Right lobe of liver (tissue), 6 donors: ENCODE measurements around the gene IP6K2. TPM values are rescaled to one million over a fixed set of nuclear protein-coding genes. Genes with fewer than 3 reads are reported as not detected.

Experiments
- ATAC-seq, 4 donors: fragments of 200-7000 bp; cut with Tn5 transposase; one replicate each; pipeline ENCODE4 v1.9.1; 2020; ENCODE audit warnings: mild to moderate bottlenecking in 4 of 4, moderate library complexity in 4 of 4
- DNase-seq, 3 donors: peaks; one replicate each; pipeline ENCODE4 v3.0.0-alpha.2; 2020
- H3K27ac ChIP-seq, 3 donors: fragments of 200-600 bp; one replicate each; pipeline ENCODE4 v1.8.0; 2022
- H3K27me3 ChIP-seq, 2 donors: fragments of 200-600 bp; one replicate each; pipeline ENCODE4 v1.8.0; 2022
- H3K36me3 ChIP-seq, 4 donors: fragments of 200-600 bp; sonication (generic) in 1 of 4; one replicate each; pipeline versions ENCODE4 v1.5.1 to v1.8.0; 2017 to 2022; ENCODE audit warnings: control low read depth in 1 of 4
- H3K4me1 ChIP-seq, 4 donors: fragments of 200-600 bp; sonication (generic) in 1 of 4; one replicate each; pipeline versions ENCODE4 v1.5.1 to v1.8.0; 2017 to 2022; ENCODE audit warnings: control low read depth in 1 of 4
- H3K4me3 ChIP-seq, 3 donors: fragments of 200-600 bp; one replicate each; pipeline ENCODE4 v1.8.0; 2022
- H3K9me3 ChIP-seq, 4 donors: fragments of 200-600 bp; sonication (generic) in 1 of 4; one replicate each; pipeline versions ENCODE4 v1.5.1 to v1.8.0; 2017 to 2022; ENCODE audit warnings: control low read depth in 1 of 4
- CTCF ChIP-seq, 4 donors: fragments of 200-600 bp in 3 of 4; fragments of 450-650 bp in 1 of 4; IDR thresholded peaks; one replicate each; pipeline versions ENCODE4 v1.5.1 to v1.8.0; 2016 to 2022; ENCODE audit warnings: antibody characterized with exemption in 4 of 4, mild to moderate bottlenecking in 2 of 4
- POLR2A ChIP-seq: fragments of 450-650 bp; IDR thresholded peaks from one replicate; pipeline ENCODE4 v1.6.1; 2017; ENCODE audit warnings: antibody characterized with exemption, mild to moderate bottlenecking
- WGBS: methylation state at CpG from one replicate; pipeline ENCODE4 v1.1.6; 2018; ENCODE audit warnings: low coverage, low lambda C conversion rate; ENCODE audit not compliant: insufficient coverage; ENCODE audit errors: missing lambda C conversion rate; 5-methylcytosine and 5-hydroxymethylcytosine counted together
- intact Hi-C, 2 donors: fragments of 100-400 bp; cut with DNase I; formaldehyde crosslinking; loops; one replicate each; pipeline versions ENCODE4 v1.11.2 to v1.14.1; 2022
- total RNA-seq, 6 experiments: library from RNA; depleted of rRNA in 2 of 6; stranded (reverse); fragments of >200 nt in 2 of 6; fragmentation: NEBNext Ultra II Directional in 3 of 6; extraction: Animal tissue kit (Norgen Biotek cat#: 25700) in 3 of 6; gene quantifications; one replicate each; pipeline versions ENCODE4 v1.1.0 to v1.2.4, GENCODE V29; 2016 to 2023
- donor health status: DM: no; HTN: yes; CAD: no.
- donor health status: DM: no; HTN: no; CAD: no.
- donor health status: DM: no; HTN: no; CAD: no.
- donor health status: DM: no; HTN: yes; CAD: no.
- donor health status: DM: no; HTN: yes; CAD: no.

Gene IP6K2
- total RNA-seq, 6 experiments from 2014 or later: 25.4 to 31.4 (median 27.4) TPM

- no peak overlapping the region for H3K4me3 ChIP-seq
- no peak overlapping the region for H3K27ac ChIP-seq
- intact Hi-C loops: no loop called here
- H3K36me3 ChIP-seq: peaks cover 0 to 17% (median 6%) of the 10 kb centered on the region in 4 donors
- no peak for ATAC-seq
- TF ChIP-seq POLR2A: no peak
- TF ChIP-seq CTCF (IDR thresholded peaks at IDR 0.05): no peak
- no peaks in the 10 kb centered on the region for H3K9me3 ChIP-seq
- no peak for DNase-seq
- WGBS: 82% methylated on average over 5 of the region's 5 CpGs
- H3K27me3 ChIP-seq: no peaks in the 10 kb centered on the region
- peaks cover 0 to 5% (median 0%) of the 10 kb centered on the region in 4 donors for H3K4me1 ChIP-seq
Measured at GRCh38 chr3:48707157-48707556, 9.9 kb downstream of the IP6K2 start.

GRCh38 chr3:48702320-48702920, 14.6 kb downstream of the IP6K2 start:
- TF ChIP-seq CTCF (IDR thresholded peaks at IDR 0.05): no peak
- no peak for TF ChIP-seq POLR2A
- DNase-seq (no peak), ATAC-seq (no peak)
- no peaks in the 10 kb centered on the region for H3K27me3 ChIP-seq
- peaks cover 0 to 18% (median 4%) of the 10 kb centered on the region in 4 donors for H3K36me3 ChIP-seq
- no peak overlapping the region for H3K4me3 ChIP-seq
- intact Hi-C loops: no loop called here
- H3K27ac ChIP-seq: no peak overlapping the region
- 85% methylated on average over 6 of the region's 6 CpGs for WGBS
- peaks cover 0 to 10% (median 0%) of the 10 kb centered on the region in 4 donors for H3K4me1 ChIP-seq
- no peaks in the 10 kb centered on the region for H3K9me3 ChIP-seq

- peaks cover 0 to 21% (median 4%) of the 10 kb centered on the region in 4 donors for H3K4me1 ChIP-seq
- ATAC-seq (no peak), DNase-seq (peak in 1 of 3 donors; percentile 40)
- H3K36me3 ChIP-seq: peaks cover 0 to 18% (median 2%) of the 10 kb centered on the region in 4 donors
- no peak overlapping the region for H3K4me3 ChIP-seq
- intact Hi-C loops: no loop called here
- no peak overlapping the region for H3K27ac ChIP-seq
- no peaks in the 10 kb centered on the region for H3K27me3 ChIP-seq
- whole genome bisulfite sequencing: 90% methylated on average over 7 of the region's 11 CpGs
- H3K9me3 ChIP-seq: no peaks in the 10 kb centered on the region
- TF ChIP-seq POLR2A (no peak), CTCF (IDR thresholded peaks at IDR 0.05) (no peak)
Measured at GRCh38 chr3:48700731-48701405, 16.2 kb downstream of the IP6K2 start.

- H3K4me3 ChIP-seq: no peak overlapping the region
- no peak for ATAC-seq
Measured at GRCh38 chr3:48698891-48699290, 18.1 kb downstream of the IP6K2 start.

More at GRCh38 chr3:48698891-48699290, 18.1 kb downstream of the IP6K2 start:
- Histone ChIP-seq H3K9me3 (no peaks in the 10 kb centered on the region), H3K36me3 (peaks cover 0 to 32% (median 6%) of the 10 kb centered on the region in 4 donors), H3K4me1 (peaks cover 0 to 36% (median 4%) of the 10 kb centered on the region in 4 donors), H3K27ac (no peak overlapping the region), H3K27me3 (no peaks in the 10 kb centered on the region)
- TF ChIP-seq CTCF (IDR thresholded peaks at IDR 0.05) (no peak), POLR2A (no peak)
- peak in 1 of 3 donors; percentile 14 for DNase-seq
- 97% methylated on average over 8 of the region's 8 CpGs for WGBS
- intact Hi-C loops: no loop called here
